ENCODE data around the gene HRCT1.
A peak's percentile ranks its signal among the peaks of the same experiment; 100 is the strongest.

The HRCT1 gene

GRCh38 chr9:35944173-35944572, 38.2 kb downstream of the HRCT1 start:
- DNase-seq (ENCODE audit: low spot score): no peak

GRCh38 chr9:35944841-35945240, 38.8 kb downstream of the HRCT1 start:
- DNase-seq (ENCODE audit: low spot score): no peak

- peak; percentile 88 for DNase-seq (ENCODE audit: low spot score)
Observed at GRCh38 chr9:35945341-35946018, 39.5 kb downstream of the HRCT1 start.

- DNase-seq (ENCODE audit: low spot score): no peak
Observed at GRCh38 chr9:35948451-35948850, 42.4 kb downstream of the HRCT1 start.

- no peak for DNase-seq (ENCODE audit: low spot score)
Observed at GRCh38 chr9:35948901-35949318, 42.9 kb downstream of the HRCT1 start.

- no peak for DNase-seq (ENCODE audit: low spot score)
Observed at GRCh38 chr9:35951736-35952135, 45.7 kb downstream of the HRCT1 start.

- DNase-seq (ENCODE audit: low spot score): no peak
Observed at GRCh38 chr9:35952526-35953191, 46.7 kb downstream of the HRCT1 start.

- DNase-seq (ENCODE audit: low spot score): peak; percentile 68
Observed at GRCh38 chr9:35954942-35955546, 49.0 kb downstream of the HRCT1 start.

GRCh38 chr9:35956651-35957050, 50.6 kb downstream of the HRCT1 start:
- no peak for DNase-seq (ENCODE audit: low spot score)
